HCT116 (cell line): Measurements from ENCODE around the gene FBXW8. TPM values are rescaled to one million over a fixed set of nuclear protein-coding genes. Genes with fewer than 3 reads are reported as not detected.

Experiments
- CBX3 ChIP-seq: IDR thresholded peaks from 2 replicates; pipeline ENCODE4 v1.6.1; 2012; ENCODE audit warnings: low read depth
- EZH2phosphoT487 ChIP-seq: fragments of 200-600 bp; IDR thresholded peaks from 2 replicates; pipeline ENCODE4 v1.6.1; 2018; ENCODE audit warnings: antibody characterized with exemption, borderline replicate concordance
- POLR2A ChIP-seq: IDR thresholded peaks from 2 replicates; pipeline ENCODE4 v1.7.0; 2011; ENCODE audit warnings: borderline replicate concordance; ENCODE audit not compliant: insufficient read depth, insufficient read length; ENCODE audit errors: extremely low read depth
- POLR2AphosphoS5 ChIP-seq: IDR thresholded peaks from 2 replicates; pipeline ENCODE4 v1.6.1; 2011; ENCODE audit warnings: mild to moderate bottlenecking, low read depth, low read length, moderate library complexity
- SIN3A ChIP-seq: IDR thresholded peaks from 2 replicates; pipeline ENCODE4 v1.6.1; 2012; ENCODE audit warnings: low read depth
- SRF ChIP-seq: IDR thresholded peaks from 2 replicates; pipeline ENCODE4 v1.6.1; 2012; ENCODE audit warnings: low read depth
- ZNF274 ChIP-seq: fragments of 200-500 bp; sonication (Bioruptor generic); IDR thresholded peaks from 2 replicates; pipeline ENCODE4 v1.6.1; 2014; ENCODE audit warnings: mild to moderate bottlenecking, low read depth, low read length, inconsistent platforms
- total RNA-seq: library from RNA; stranded (reverse); gene quantifications from one replicate; pipeline ENCODE4 v1.2.1, GENCODE V29; 2021; ENCODE audit not compliant: unreplicated experiment
- TF ChIP-seq, protein P1 (sequence below): IDR thresholded peaks from 2 replicates; pipeline ENCODE4 v1.6.1; 2012
- TF ChIP-seq, protein P2 (sequence below): IDR thresholded peaks from 2 replicates; pipeline ENCODE4 v1.6.1; 2012
- TF ChIP-seq, protein P3 (sequence below): IDR thresholded peaks from 2 replicates; pipeline ENCODE4 v1.6.1; 2012; ENCODE audit warnings: low read depth

The FBXW8 gene
- total RNA-seq, 1 experiment from 2014 or later, result 14.6 TPM

DNA sequence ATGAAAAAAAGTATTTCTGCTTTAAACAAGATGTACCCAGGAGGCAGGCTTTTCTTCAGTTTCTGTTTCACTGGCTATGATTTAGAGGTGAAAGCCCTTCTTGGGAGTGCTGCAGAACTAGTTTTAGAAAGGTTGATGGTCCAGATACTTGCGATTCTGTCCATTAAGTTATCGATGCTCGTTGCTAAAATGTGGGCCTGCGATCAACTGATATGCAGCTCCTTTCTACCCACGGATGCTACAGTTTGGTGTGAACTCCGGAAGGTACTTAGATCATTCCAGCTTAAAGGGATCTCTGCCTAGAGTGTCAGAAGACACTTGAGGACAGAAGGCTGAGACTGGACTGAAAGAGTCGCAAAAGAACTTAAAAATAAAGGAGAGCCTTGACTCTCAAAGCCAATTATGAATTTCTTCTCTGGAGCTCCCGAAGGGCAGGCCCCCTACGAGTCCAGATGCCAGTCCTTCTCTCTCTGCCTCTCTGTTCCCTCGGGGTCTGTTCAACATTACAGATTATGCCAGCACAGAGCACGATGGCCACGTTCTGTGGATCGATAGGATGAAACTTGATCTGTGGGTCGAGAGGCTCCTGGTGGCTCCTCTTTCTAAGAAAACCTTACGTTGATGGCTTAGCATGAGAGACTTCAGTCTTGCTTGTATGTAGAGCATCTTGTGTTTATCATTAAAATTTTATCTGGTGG, 40.0 kb downstream of the FBXW8 start (continued):
- TF ChIP-seq, protein P1, sequence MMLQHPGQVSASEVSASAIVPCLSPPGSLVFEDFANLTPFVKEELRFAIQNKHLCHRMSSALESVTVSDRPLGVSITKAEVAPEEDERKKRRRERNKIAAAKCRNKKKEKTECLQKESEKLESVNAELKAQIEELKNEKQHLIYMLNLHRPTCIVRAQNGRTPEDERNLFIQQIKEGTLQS, result no peak
- TF ChIP-seq ZNF274, result no peak
- no peak for TF ChIP-seq SRF
- TF ChIP-seq, protein P2, sequence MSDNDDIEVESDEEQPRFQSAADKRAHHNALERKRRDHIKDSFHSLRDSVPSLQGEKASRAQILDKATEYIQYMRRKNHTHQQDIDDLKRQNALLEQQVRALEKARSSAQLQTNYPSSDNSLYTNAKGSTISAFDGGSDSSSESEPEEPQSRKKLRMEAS, result no peak
- TF ChIP-seq CBX3, result no peak
- TF ChIP-seq POLR2A, result no peak
- no peak for TF ChIP-seq POLR2AphosphoS5
- no peak for TF ChIP-seq EZH2phosphoT487
- TF ChIP-seq SIN3A, result no peak
- TF ChIP-seq, protein P3, sequence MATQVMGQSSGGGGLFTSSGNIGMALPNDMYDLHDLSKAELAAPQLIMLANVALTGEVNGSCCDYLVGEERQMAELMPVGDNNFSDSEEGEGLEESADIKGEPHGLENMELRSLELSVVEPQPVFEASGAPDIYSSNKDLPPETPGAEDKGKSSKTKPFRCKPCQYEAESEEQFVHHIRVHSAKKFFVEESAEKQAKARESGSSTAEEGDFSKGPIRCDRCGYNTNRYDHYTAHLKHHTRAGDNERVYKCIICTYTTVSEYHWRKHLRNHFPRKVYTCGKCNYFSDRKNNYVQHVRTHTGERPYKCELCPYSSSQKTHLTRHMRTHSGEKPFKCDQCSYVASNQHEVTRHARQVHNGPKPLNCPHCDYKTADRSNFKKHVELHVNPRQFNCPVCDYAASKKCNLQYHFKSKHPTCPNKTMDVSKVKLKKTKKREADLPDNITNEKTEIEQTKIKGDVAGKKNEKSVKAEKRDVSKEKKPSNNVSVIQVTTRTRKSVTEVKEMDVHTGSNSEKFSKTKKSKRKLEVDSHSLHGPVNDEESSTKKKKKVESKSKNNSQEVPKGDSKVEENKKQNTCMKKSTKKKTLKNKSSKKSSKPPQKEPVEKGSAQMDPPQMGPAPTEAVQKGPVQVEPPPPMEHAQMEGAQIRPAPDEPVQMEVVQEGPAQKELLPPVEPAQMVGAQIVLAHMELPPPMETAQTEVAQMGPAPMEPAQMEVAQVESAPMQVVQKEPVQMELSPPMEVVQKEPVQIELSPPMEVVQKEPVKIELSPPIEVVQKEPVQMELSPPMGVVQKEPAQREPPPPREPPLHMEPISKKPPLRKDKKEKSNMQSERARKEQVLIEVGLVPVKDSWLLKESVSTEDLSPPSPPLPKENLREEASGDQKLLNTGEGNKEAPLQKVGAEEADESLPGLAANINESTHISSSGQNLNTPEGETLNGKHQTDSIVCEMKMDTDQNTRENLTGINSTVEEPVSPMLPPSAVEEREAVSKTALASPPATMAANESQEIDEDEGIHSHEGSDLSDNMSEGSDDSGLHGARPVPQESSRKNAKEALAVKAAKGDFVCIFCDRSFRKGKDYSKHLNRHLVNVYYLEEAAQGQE, result no peak
